Colon (tissue), 2 donors: ENCODE measurements around the gene R3HDML.

Experiments used
- FAIRE-seq: peaks from 2 replicates; lab custom pipeline; 2012; peaks lifted over from hg19 to GRCh38; lab: Jason Lieb, UNC
- donor health status: control.
- donor health status: control.

Gene R3HDML

GRCh38 chr20:44364068-44364467 lies 27.2 kb downstream of the R3HDML start:
- FAIRE-seq = no peak

- no peak for FAIRE-seq
Observed at GRCh38 chr20:44364780-44365179, 27.9 kb downstream of the R3HDML start.

GRCh38 chr20:44367746-44368145 lies 30.9 kb downstream of the R3HDML start:
- FAIRE-seq = no peak

GRCh38 chr20:44370639-44371218 lies 33.9 kb downstream of the R3HDML start:
- FAIRE-seq = no peak

GRCh38 chr20:44382641-44383040 lies 45.8 kb downstream of the R3HDML start:
- no peak for FAIRE-seq

GRCh38 chr20:44384423-44385027 lies 47.7 kb downstream of the R3HDML start:
- FAIRE-seq = no peak

GRCh38 chr20:44388466-44389023 lies 51.7 kb downstream of the R3HDML start:
- FAIRE-seq = no peak

- no peak for FAIRE-seq
Observed at GRCh38 chr20:44389871-44390270, 53.0 kb downstream of the R3HDML start.

GRCh38 chr20:44390280-44390679 lies 53.4 kb downstream of the R3HDML start:
- FAIRE-seq = no peak

GRCh38 chr20:44392088-44392775 lies 55.4 kb downstream of the R3HDML start:
- FAIRE-seq = no peak

GRCh38 chr20:44392776-44393607 lies 56.1 kb downstream of the R3HDML start:
- no peak for FAIRE-seq

GRCh38 chr20:44393608-44394451 lies 57.0 kb downstream of the R3HDML start:
- no peak for FAIRE-seq

- no peak for FAIRE-seq
Observed at GRCh38 chr20:44394452-44394701, 57.5 kb downstream of the R3HDML start.

- no peak for FAIRE-seq
Observed at GRCh38 chr20:44394702-44395460, 58.0 kb downstream of the R3HDML start.

- FAIRE-seq = no peak
Observed at GRCh38 chr20:44395461-44396340, 58.9 kb downstream of the R3HDML start.

- FAIRE-seq = no peak
Observed at GRCh38 chr20:44396369-44397130, 59.7 kb downstream of the R3HDML start.

- no peak for FAIRE-seq
Observed at GRCh38 chr20:44398335-44398734, 61.5 kb downstream of the R3HDML start.

GRCh38 chr20:44399446-44399845 lies 62.6 kb downstream of the R3HDML start:
- no peak for FAIRE-seq

GRCh38 chr20:44400671-44400969 lies 63.8 kb downstream of the R3HDML start:
- FAIRE-seq = no peak
